Endothelial cell (in vitro differentiated cells): ENCODE results near the gene PLIN4. TPM values are rescaled to one million over a fixed set of nuclear protein-coding genes. Genes with fewer than 3 reads are reported as not detected.
"Not testable (repeated sequence)": the region's sequence is repeated elsewhere in the genome, so short reads cannot be mapped to it uniquely, and the experiment has no call there.

Experiments
- DNase-seq: peaks from one replicate; pipeline ENCODE4 v3.0.0; 2021; ENCODE audit warnings: low spot score
- H3K27ac Mint-ChIP-seq: one replicate; pipeline ENCODE4 v1.8.0; 2021; ENCODE audit warnings: mixed read lengths, inconsistent platforms; ENCODE audit not compliant: unreplicated experiment
- H3K27me3 Mint-ChIP-seq: one replicate; pipeline ENCODE4 v1.8.0; 2021; ENCODE audit warnings: mild to moderate bottlenecking, moderate library complexity, mixed read lengths, inconsistent platforms; ENCODE audit not compliant: unreplicated experiment
- H3K36me3 Mint-ChIP-seq: one replicate; pipeline ENCODE4 v1.8.0; 2021; ENCODE audit warnings: mild to moderate bottlenecking, low read depth, mixed read lengths, inconsistent platforms; ENCODE audit not compliant: unreplicated experiment
- H3K4me1 Mint-ChIP-seq: one replicate; pipeline ENCODE4 v1.8.0; 2021; ENCODE audit warnings: mild to moderate bottlenecking, mixed read lengths, inconsistent platforms; ENCODE audit not compliant: unreplicated experiment
- H3K4me3 Mint-ChIP-seq: one replicate; pipeline ENCODE4 v1.8.0; 2021; ENCODE audit warnings: mild to moderate bottlenecking, mixed read lengths, inconsistent platforms; ENCODE audit not compliant: unreplicated experiment
- H3K9me3 Mint-ChIP-seq: one replicate; pipeline ENCODE4 v1.8.0; 2021; ENCODE audit warnings: mixed read lengths, inconsistent platforms; ENCODE audit not compliant: unreplicated experiment
- long read RNA-seq: library from polyadenylated mRNA; unstranded; transcript quantifications from one replicate; pipeline ENCODE4 v2.0.0, GENCODE V29; 2020; ENCODE audit not compliant: unreplicated experiment
- total RNA-seq: library from RNA; stranded (reverse); fragmentation: NEBNext Ultra II Directional; extraction: Animal tissue kit (Norgen Biotek cat#: 25700); gene quantifications from one replicate; pipeline ENCODE4 v1.2.1, GENCODE V29; 2021; ENCODE audit not compliant: unreplicated experiment
- TF ChIP-seq, protein P1 (sequence below): fragments of 200-600 bp; sonication (generic); IDR thresholded peaks from one replicate; pipeline ENCODE4 v1.5.0; 2021; ENCODE audit warnings: antibody characterized with exemption; ENCODE audit not compliant: unreplicated experiment

PLIN4 gene, protein sequence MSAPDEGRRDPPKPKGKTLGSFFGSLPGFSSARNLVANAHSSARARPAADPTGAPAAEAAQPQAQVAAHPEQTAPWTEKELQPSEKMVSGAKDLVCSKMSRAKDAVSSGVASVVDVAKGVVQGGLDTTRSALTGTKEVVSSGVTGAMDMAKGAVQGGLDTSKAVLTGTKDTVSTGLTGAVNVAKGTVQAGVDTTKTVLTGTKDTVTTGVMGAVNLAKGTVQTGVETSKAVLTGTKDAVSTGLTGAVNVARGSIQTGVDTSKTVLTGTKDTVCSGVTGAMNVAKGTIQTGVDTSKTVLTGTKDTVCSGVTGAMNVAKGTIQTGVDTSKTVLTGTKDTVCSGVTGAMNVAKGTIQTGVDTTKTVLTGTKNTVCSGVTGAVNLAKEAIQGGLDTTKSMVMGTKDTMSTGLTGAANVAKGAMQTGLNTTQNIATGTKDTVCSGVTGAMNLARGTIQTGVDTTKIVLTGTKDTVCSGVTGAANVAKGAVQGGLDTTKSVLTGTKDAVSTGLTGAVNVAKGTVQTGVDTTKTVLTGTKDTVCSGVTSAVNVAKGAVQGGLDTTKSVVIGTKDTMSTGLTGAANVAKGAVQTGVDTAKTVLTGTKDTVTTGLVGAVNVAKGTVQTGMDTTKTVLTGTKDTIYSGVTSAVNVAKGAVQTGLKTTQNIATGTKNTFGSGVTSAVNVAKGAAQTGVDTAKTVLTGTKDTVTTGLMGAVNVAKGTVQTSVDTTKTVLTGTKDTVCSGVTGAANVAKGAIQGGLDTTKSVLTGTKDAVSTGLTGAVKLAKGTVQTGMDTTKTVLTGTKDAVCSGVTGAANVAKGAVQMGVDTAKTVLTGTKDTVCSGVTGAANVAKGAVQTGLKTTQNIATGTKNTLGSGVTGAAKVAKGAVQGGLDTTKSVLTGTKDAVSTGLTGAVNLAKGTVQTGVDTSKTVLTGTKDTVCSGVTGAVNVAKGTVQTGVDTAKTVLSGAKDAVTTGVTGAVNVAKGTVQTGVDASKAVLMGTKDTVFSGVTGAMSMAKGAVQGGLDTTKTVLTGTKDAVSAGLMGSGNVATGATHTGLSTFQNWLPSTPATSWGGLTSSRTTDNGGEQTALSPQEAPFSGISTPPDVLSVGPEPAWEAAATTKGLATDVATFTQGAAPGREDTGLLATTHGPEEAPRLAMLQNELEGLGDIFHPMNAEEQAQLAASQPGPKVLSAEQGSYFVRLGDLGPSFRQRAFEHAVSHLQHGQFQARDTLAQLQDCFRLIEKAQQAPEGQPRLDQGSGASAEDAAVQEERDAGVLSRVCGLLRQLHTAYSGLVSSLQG (N-terminal part only)
- 0.13 TPM for total RNA-seq
- long read RNA-seq = 0 reads

DNA sequence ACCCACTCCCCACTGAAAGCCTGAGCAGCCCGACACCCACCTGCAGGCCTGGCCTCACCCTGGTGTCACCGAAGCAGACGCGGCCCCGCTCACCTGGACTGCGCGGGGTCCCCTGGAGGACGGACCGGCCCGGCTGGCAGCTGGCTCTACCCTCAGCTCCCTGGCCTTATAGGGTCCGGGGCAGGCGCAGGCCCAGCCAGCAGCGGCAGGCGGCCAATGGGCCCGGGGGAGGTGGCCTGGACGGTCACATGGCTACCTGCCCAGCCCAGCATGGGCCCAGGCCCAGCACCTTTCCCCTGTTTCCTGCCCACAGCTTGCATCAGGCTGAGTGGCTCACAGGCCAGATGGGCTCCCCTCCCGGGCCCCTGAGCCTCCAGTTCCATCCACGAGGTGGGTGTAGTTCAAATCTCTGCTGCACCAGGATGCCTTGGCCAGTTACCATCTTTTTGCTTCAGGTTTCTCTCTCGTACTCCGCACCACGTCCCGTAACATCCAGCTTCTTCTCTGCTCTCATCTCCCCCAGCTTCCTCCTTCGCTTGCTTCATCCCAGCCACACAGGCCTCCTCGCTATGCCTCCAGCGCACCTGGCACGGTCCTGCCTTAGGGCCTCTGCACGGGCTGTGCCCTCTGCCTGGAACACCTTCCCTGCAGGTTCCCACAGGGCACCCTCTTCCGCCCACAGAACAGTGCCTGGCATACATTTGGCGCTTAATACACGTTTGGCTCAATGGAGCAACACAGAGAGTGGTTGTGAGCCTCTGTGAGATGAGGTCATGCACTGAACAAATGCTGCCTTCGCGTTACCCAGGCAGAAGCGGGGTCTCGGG is at the start of gene PLIN4:
Gene PLIN4, minus strand, starts transcription at position 142 of the 827 bp plus-strand sequence. CDS start 214 bp downstream, outside the sequence.
- TF ChIP-seq, protein P1, sequence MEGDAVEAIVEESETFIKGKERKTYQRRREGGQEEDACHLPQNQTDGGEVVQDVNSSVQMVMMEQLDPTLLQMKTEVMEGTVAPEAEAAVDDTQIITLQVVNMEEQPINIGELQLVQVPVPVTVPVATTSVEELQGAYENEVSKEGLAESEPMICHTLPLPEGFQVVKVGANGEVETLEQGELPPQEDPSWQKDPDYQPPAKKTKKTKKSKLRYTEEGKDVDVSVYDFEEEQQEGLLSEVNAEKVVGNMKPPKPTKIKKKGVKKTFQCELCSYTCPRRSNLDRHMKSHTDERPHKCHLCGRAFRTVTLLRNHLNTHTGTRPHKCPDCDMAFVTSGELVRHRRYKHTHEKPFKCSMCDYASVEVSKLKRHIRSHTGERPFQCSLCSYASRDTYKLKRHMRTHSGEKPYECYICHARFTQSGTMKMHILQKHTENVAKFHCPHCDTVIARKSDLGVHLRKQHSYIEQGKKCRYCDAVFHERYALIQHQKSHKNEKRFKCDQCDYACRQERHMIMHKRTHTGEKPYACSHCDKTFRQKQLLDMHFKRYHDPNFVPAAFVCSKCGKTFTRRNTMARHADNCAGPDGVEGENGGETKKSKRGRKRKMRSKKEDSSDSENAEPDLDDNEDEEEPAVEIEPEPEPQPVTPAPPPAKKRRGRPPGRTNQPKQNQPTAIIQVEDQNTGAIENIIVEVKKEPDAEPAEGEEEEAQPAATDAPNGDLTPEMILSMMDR = no peak
- no peak for DNase-seq
- H3K4me1 Mint-ChIP-seq = peaks cover 3% of the 10 kb centered on the region
- H3K4me3 Mint-ChIP-seq = no peak within 1 kb of the TSS
- H3K36me3 Mint-ChIP-seq = no peaks in the 10 kb centered on the region
- H3K9me3 Mint-ChIP-seq = no peaks in the 10 kb centered on the region
- H3K27ac Mint-ChIP-seq = no peak within 1 kb of the TSS
- peaks cover 20% of the 10 kb centered on the region for H3K27me3 Mint-ChIP-seq

DNA sequence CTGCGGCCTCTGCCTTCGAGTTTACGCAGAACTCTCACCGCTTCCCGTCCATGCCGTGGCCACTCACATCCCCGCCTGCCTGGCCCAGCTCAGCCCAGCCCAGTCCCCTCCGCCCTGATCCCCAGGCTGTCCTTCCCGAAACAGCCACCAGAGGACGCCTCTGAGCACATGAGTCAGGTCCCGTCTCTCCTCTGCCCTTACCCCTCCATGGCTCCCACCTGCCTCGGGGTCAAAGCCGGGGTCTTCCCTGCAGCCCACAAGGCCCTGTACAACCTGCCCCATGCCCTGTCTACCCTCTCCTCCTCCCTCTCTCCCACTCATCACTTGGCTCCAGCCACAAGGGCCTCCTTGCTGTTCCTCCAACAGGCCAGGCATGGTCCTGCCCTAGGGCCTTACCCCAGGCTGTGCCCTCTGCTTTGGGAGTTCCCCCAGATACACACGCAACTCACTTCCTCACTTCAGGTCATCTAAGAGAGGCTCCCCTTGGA is 49.3 kb upstream of the PLIN4 start:
- TF ChIP-seq, protein P1 = peak; percentile 83
- no peaks in the 10 kb centered on the region for H3K4me1 Mint-ChIP-seq
- H3K36me3 Mint-ChIP-seq = no peaks in the 10 kb centered on the region
- H3K4me3 Mint-ChIP-seq = no peak overlapping the region
- no peak overlapping the region for H3K27ac Mint-ChIP-seq
- peaks cover 1% of the 10 kb centered on the region for H3K27me3 Mint-ChIP-seq
- no peaks in the 10 kb centered on the region for H3K9me3 Mint-ChIP-seq
- DNase-seq = peak; percentile 90

DNA sequence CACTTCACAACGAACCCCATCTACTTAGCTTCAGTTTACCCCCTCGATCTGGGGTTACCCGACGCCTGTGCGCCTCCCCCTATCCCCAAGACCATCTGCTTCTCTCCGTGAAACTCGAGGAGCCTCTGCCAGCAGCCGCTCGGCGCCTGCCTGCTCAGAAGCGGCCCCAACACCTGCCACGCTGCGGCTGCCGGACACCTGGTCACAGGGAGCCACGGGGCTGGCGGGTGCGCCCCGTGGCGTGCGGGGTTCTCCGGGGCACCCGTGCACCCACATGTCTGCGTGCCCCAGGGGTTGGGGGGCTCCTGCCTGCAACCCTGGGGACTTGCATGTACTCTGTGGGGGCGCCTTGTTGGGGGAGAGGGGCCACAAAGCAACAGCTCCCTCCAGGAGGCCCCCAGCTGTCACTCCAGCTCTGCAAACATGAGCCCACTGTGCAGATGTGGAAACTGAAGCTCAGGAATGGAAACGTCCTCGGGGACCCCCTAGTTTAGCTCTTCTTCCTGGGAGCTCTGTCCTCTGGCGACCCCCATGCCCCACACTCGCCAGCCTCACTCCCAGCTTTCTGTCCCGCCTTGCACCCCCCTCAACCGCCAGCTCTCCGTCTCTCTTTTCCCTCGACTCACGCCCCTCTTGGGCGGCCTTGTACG is 48.2 kb upstream of the PLIN4 start:
- no peak overlapping the region for H3K27ac Mint-ChIP-seq
- H3K27me3 Mint-ChIP-seq = peaks cover 1% of the 10 kb centered on the region
- H3K36me3 Mint-ChIP-seq = no peaks in the 10 kb centered on the region
- no peak overlapping the region for H3K4me3 Mint-ChIP-seq
- H3K4me1 Mint-ChIP-seq = no peaks in the 10 kb centered on the region
- TF ChIP-seq, protein P1 = no peak
- no peaks in the 10 kb centered on the region for H3K9me3 Mint-ChIP-seq
- DNase-seq = no peak

DNA sequence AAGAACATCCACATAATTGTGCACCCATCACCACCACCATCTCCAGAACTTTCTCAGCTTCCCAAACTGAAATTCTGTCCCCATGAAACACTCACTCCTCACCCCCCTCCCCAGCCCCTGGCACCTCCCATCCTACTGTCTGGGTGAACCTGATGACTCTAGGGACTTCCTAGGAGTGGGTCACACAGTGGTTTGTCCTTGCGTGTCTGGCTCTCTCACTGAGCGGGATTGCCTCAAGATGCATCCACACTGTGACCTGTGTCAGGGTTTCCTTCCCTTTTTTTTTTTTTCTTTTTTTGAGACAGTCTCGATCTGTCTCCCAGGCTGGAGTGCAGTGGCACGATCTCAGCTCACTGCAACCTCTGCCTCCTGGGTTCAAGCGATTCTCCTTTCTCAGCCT is 45.3 kb upstream of the PLIN4 start:
- H3K36me3 Mint-ChIP-seq, H3K9me3 Mint-ChIP-seq, DNase-seq, H3K27me3 Mint-ChIP-seq, H3K27ac Mint-ChIP-seq, H3K4me3 Mint-ChIP-seq: not testable (repeated sequence)
- peaks cover 10% of the 10 kb centered on the region for H3K4me1 Mint-ChIP-seq

DNA sequence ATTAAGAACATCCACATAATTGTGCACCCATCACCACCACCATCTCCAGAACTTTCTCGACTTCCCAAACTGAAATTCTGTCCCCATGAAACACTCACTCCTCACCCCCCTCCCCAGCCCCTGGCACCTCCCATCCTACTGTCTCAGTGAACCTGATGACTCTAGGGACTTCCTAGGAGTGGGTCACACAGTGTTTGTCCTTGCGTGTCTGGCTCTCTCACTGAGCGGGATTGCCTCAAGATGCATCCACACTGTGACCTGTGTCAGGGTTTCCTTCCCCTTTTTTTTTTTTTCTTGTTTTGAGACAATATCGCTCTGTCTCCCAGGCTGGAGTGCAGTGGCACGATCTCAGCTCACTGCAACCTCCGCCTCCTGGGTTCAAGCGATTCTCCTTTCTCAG is 43.8 kb upstream of the PLIN4 start:
- not testable (repeated sequence) for DNase-seq, H3K36me3 Mint-ChIP-seq, H3K4me3 Mint-ChIP-seq, H3K27ac Mint-ChIP-seq, H3K27me3 Mint-ChIP-seq, H3K9me3 Mint-ChIP-seq
- peaks cover 13% of the 10 kb centered on the region for H3K4me1 Mint-ChIP-seq
